ENCODE measurements around the gene PARN. TPM values are rescaled to one million over a fixed set of nuclear protein-coding genes. Genes with fewer than 3 reads are reported as not detected.

The PARN gene
- total and polyA plus RNA-seq, 7 donors = 10.3 to 20.9 (median 14.1) TPM

DNA sequence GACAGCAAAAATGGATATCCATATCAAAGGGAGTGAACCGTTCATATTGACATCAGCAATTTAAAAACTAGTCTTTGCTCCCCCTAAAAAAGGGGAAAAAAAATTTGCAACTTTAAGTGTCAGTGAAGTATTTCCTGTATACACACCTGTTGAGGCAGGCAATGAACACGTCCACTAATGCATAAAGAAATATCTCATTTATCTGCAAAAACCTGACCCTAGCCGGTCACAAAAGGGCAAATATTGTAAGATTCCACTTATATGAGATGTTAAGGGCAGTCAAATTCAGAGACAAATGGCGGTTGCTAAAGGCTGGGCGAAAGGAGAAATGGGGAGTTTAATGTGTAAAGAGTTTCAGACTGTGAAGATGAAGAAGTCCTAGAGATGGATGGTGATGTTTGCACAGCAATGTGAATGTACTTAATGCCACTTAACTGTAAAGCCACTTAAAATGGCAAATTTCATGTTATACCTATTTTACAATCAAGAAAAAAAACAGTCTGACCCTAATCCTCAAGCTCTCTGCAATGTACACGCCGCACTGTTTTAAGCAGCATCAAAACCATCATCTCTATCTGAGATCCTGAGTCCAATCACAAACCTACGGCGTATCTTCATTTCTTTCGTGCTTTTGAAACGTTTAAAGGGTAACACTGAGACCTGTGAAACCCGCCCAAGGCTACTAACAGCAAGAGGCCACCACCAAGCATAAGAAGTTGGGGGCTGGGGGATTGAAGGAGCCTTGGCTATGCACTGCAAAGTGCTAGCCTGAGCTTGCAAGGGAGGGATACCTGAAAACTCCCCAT lies 1.1 kb downstream of the PARN start:
- DNase-seq = no peak
- H3K9me3 ChIP-seq = no peaks in the 10 kb centered on the region
- H3K4me1 ChIP-seq = peaks cover 29% of the 10 kb centered on the region
- H3K27ac ChIP-seq = peak overlapping the region; percentile 99
- TF ChIP-seq, protein P1, sequence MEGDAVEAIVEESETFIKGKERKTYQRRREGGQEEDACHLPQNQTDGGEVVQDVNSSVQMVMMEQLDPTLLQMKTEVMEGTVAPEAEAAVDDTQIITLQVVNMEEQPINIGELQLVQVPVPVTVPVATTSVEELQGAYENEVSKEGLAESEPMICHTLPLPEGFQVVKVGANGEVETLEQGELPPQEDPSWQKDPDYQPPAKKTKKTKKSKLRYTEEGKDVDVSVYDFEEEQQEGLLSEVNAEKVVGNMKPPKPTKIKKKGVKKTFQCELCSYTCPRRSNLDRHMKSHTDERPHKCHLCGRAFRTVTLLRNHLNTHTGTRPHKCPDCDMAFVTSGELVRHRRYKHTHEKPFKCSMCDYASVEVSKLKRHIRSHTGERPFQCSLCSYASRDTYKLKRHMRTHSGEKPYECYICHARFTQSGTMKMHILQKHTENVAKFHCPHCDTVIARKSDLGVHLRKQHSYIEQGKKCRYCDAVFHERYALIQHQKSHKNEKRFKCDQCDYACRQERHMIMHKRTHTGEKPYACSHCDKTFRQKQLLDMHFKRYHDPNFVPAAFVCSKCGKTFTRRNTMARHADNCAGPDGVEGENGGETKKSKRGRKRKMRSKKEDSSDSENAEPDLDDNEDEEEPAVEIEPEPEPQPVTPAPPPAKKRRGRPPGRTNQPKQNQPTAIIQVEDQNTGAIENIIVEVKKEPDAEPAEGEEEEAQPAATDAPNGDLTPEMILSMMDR (IDR thresholded peaks at IDR 0.05) = no peak
- peak overlapping the region; percentile 100 for H3K4me3 ChIP-seq
- intact Hi-C loops (cut with DNase I) = no loop called here
- H3K36me3 ChIP-seq (ENCODE audit: insufficient read depth in 1 of 2, low read depth in 1 of 2) = peaks cover 0 to 49% of the 10 kb centered on the region in 2 donors
- no peak for ATAC-seq
- 52 to 61% (median 55%) methylated on average over 12 of the region's 12 CpGs for WGBS, 3 donors
- H3K27me3 ChIP-seq (ENCODE audit: insufficient read depth in 3 of 3, low read length in 2 of 3) = no peaks in the 10 kb centered on the region

- Histone ChIP-seq H3K9me3 (no peaks in the 10 kb centered on the region), H3K4me3 (no peak overlapping the region), H3K27me3 (ENCODE audit: insufficient read depth in 3 of 3, low read length in 2 of 3) (no peaks in the 10 kb centered on the region), H3K4me1 (peaks cover 23% of the 10 kb centered on the region), H3K27ac (no peak overlapping the region), H3K36me3 (ENCODE audit: insufficient read depth in 1 of 2, low read depth in 1 of 2) (peaks cover 0 to 69% of the 10 kb centered on the region in 2 donors)
- 88 to 96% (median 93%) methylated on average over 4 of the region's 4 CpGs for WGBS, 3 donors
- no peak for ATAC-seq
- TF ChIP-seq, protein P1 (IDR thresholded peaks at IDR 0.05) = no peak
- DNase-seq = no peak
- intact Hi-C loops (cut with DNase I) = no loop called here
Observed at GRCh38 chr16:14627078-14627477, 3.0 kb downstream of the PARN start.

DNA sequence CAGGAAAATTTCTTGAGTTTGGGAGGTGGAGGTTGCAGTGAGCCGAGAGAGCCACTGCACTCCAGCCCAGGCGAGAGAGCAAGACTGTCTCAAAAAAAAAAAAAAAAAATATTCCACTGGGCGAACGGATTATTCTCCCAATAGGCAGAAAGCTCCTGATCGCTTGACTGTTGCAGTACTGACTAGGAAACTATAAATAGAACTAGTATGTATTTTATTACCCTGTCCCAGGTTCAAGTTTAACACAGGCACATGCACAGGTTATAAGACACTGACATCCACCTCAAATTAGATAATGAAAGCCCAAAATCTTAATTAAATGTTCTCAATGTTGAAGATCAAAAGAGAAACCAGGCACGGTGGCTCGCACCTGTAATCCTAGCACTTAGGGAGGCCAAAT lies 11.5 kb downstream of the PARN start:
- intact Hi-C loops (cut with DNase I) = no loop called here
- TF ChIP-seq, protein P1 (IDR thresholded peaks at IDR 0.05) = no peak
- peaks cover 5 to 92% of the 10 kb centered on the region in 2 donors for H3K36me3 ChIP-seq (ENCODE audit: insufficient read depth in 1 of 2, low read depth in 1 of 2)
- H3K27me3 ChIP-seq (ENCODE audit: insufficient read depth in 3 of 3, low read length in 2 of 3) = no peaks in the 10 kb centered on the region
- no peaks in the 10 kb centered on the region for H3K4me1 ChIP-seq
- H3K9me3 ChIP-seq = no peaks in the 10 kb centered on the region
- H3K4me3 ChIP-seq = no peak overlapping the region
- no peak for DNase-seq
- WGBS, 3 donors = 62 to 85% (median 71%) methylated on average over 7 of the region's 7 CpGs
- H3K27ac ChIP-seq = no peak overlapping the region
- peak in 2 of 4 donors; percentile 52 to 73 for ATAC-seq

DNA sequence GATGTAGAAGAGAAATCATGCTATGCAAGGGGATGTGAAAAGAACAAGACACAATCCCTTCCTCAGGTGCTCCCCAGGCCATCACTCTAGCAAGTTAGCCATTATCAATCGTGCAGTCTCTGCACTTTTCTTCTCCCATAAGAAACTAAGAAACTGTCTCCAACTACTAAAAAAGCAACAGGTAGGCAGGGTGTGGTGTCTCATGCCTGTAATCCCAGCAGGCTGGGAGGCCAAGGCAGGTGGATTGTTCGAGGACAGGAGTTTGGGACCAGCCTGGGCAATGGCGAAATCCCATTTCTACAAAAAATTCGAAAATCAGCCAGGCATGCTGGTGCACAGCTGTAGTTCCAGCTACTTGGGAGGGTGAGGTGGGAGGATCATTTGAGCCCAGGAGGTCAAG lies 13.8 kb downstream of the PARN start:
- WGBS, 3 donors = 92 to 93% (median 92%) methylated on average over 4 of the region's 4 CpGs
- DNase-seq (no peak), ATAC-seq (no peak)
- H3K4me1 ChIP-seq = no peaks in the 10 kb centered on the region
- H3K27ac ChIP-seq = no peak overlapping the region
- peaks cover 5 to 87% of the 10 kb centered on the region in 2 donors for H3K36me3 ChIP-seq (ENCODE audit: insufficient read depth in 1 of 2, low read depth in 1 of 2)
- intact Hi-C loops (cut with DNase I) = no loop called here
- TF ChIP-seq, protein P1 (IDR thresholded peaks at IDR 0.05) = no peak
- H3K9me3 ChIP-seq = no peaks in the 10 kb centered on the region
- no peak overlapping the region for H3K4me3 ChIP-seq
- H3K27me3 ChIP-seq (ENCODE audit: insufficient read depth in 3 of 3, low read length in 2 of 3) = no peaks in the 10 kb centered on the region

All from psoas muscle (tissue), 8 donors.